ENCODE results near the gene C15orf62.

DNA sequence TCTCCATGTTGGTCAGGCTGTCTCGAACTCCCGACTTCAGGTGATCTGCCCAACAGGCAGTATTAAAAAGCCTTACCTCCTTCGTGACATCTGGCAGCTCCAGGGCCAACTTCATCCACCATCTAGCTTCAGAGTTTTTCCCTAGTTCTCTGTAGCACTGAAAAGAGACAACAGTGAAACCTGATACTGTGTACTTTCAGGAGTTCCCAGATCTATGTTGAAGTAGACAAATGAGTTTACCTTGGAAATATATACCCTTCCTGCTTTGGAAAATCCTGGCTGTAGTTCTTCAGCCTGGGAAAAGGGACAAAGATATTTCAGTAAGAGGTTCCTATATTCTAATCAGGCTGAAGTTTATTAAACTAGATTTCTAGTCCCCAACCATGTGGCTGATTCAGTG is 32.7 kb upstream of the C15orf62 start:
- TF ChIP-seq, protein P1, sequence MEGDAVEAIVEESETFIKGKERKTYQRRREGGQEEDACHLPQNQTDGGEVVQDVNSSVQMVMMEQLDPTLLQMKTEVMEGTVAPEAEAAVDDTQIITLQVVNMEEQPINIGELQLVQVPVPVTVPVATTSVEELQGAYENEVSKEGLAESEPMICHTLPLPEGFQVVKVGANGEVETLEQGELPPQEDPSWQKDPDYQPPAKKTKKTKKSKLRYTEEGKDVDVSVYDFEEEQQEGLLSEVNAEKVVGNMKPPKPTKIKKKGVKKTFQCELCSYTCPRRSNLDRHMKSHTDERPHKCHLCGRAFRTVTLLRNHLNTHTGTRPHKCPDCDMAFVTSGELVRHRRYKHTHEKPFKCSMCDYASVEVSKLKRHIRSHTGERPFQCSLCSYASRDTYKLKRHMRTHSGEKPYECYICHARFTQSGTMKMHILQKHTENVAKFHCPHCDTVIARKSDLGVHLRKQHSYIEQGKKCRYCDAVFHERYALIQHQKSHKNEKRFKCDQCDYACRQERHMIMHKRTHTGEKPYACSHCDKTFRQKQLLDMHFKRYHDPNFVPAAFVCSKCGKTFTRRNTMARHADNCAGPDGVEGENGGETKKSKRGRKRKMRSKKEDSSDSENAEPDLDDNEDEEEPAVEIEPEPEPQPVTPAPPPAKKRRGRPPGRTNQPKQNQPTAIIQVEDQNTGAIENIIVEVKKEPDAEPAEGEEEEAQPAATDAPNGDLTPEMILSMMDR (IDR thresholded peaks at IDR 0.05): no peak
- TF ChIP-seq POLR2A (IDR thresholded peaks at IDR 0.05): no peak
- no peak for TF ChIP-seq EP300 (IDR thresholded peaks at IDR 0.05)

All from tibial nerve (tissue), 4 donors.